H1 (cell line): Measurements from ENCODE around the gene ANK2. TPM values are rescaled to one million over a fixed set of nuclear protein-coding genes. Genes with fewer than 3 reads are reported as not detected.

Source experiments
- CTCF ChIA-PET: fragments of 300-600 bp; sonication (Branson Sonifier 250); formaldehyde crosslinking; loops from one replicate; lab custom pipeline; 2021; ENCODE audit not compliant: partially characterized antibody; lab: Charles Lee
- POLR2A ChIA-PET: fragments of 300-600 bp; sonication (Branson Sonifier 250); formaldehyde crosslinking; loops from one replicate; lab custom pipeline; 2021; ENCODE audit warnings: inconsistent platforms; ENCODE audit not compliant: partially characterized antibody; lab: Charles Lee
- DNase-seq, 2 experiments: peaks; one replicate each; pipeline versions ENCODE4 v3.0.0 to v3.0.0-alpha.2; 2010 to 2022; ENCODE audit warnings: low spot score in 2 of 2, low read depth in 1 of 2, mixed read lengths in 1 of 2
- FAIRE-seq: peaks from 2 replicates; lab custom pipeline; 2011; peaks lifted over from hg19 to GRCh38; lab: Jason Lieb, UNC
- H2AFZ ChIP-seq: 2 replicates; pipeline ENCODE4 v1.8.1; 2012; ENCODE audit warnings: low read length, inconsistent platforms
- H2AK5ac ChIP-seq: 2 replicates; pipeline ENCODE4 v1.6.1; 2013; ENCODE audit warnings: low read depth, low read length
- H2BK120ac ChIP-seq: replicated peaks from 2 replicates; pipeline ENCODE3; 2013; ENCODE audit warnings: low read depth, low read length, inconsistent platforms
- H2BK12ac ChIP-seq: 2 replicates; pipeline ENCODE4 v1.6.1; 2013; ENCODE audit warnings: low read depth, low read length
- H2BK15ac ChIP-seq: 2 replicates; pipeline ENCODE4 v1.6.1; 2013; ENCODE audit warnings: low read length
- H2BK20ac ChIP-seq: 2 replicates; pipeline ENCODE4 v1.6.1; 2013; ENCODE audit warnings: low read length
- H2BK5ac ChIP-seq: 2 replicates; pipeline ENCODE4 v1.6.1; 2013; ENCODE audit warnings: low read depth, low read length
- H3K14ac ChIP-seq: 2 replicates; pipeline ENCODE4 v1.6.1; 2013; ENCODE audit warnings: inconsistent platforms; ENCODE audit not compliant: insufficient read length
- H3K18ac ChIP-seq: 2 replicates; pipeline ENCODE4 v1.6.1; 2013; ENCODE audit warnings: low read length; ENCODE audit errors: extremely low read depth
- H3K23ac ChIP-seq: 2 replicates; pipeline ENCODE4 v1.6.1; 2013; ENCODE audit warnings: inconsistent platforms; ENCODE audit not compliant: insufficient read length
- H3K23me2 ChIP-seq: 2 replicates; pipeline ENCODE4 v1.6.1; 2013; ENCODE audit warnings: low read depth, low read length
- H3K27ac ChIP-seq: 2 replicates; pipeline ENCODE4 v1.6.1; 2011; ENCODE audit warnings: low read depth, low read length, inconsistent platforms
- H3K27me3 ChIP-seq, 4 experiments: replicated peaks in 1 of 4; 1 replicate in 1 of 4; 2 replicates in 3 of 4; pipeline versions ENCODE4 v1.6.1 to v1.8.1; 2011 to 2013; ENCODE audit warnings: low read length in 3 of 4, mild to moderate bottlenecking in 3 of 4, inconsistent platforms in 2 of 4, mixed read lengths in 2 of 4, moderate library complexity in 1 of 4; ENCODE audit not compliant: control insufficient read depth in 3 of 4, insufficient read depth in 3 of 4; ENCODE audit errors: extremely low read depth in 1 of 4
- H3K36me3 ChIP-seq, 4 experiments: 2 replicates each; pipeline versions ENCODE4 v1.6.1 to v1.8.1; 2011 to 2013; ENCODE audit warnings: mild to moderate bottlenecking in 4 of 4, low read length in 3 of 4, moderate library complexity in 2 of 4, control low read depth in 1 of 4, inconsistent platforms in 1 of 4; ENCODE audit not compliant: insufficient read depth in 4 of 4, control insufficient read depth in 2 of 4
- H3K4ac ChIP-seq: replicated peaks from 2 replicates; pipeline ENCODE3; 2013; ENCODE audit warnings: low read length, low read depth, mixed read lengths, inconsistent platforms; ENCODE audit not compliant: insufficient read length
- H3K4me1 ChIP-seq, 4 experiments: replicated peaks in 1 of 4; 1 replicate in 1 of 4; 2 replicates in 3 of 4; pipeline versions ENCODE4 v1.6.1 to v1.8.1; 2011 to 2013; ENCODE audit warnings: low read length in 3 of 4, inconsistent platforms in 2 of 4, mixed read lengths in 1 of 4; ENCODE audit not compliant: insufficient read depth in 4 of 4, control insufficient read depth in 3 of 4
- H3K4me2 ChIP-seq, 2 experiments: 2 replicates each; pipeline versions ENCODE4 v1.6.1 to v1.8.1; 2011 to 2013; ENCODE audit warnings: low read depth in 2 of 2, low read length in 2 of 2, control low read depth in 1 of 2, inconsistent platforms in 1 of 2, mild to moderate bottlenecking in 1 of 2; ENCODE audit not compliant: insufficient read depth in 1 of 2
- H3K4me3 ChIP-seq, 4 experiments: fragments of 200-600, 300-600 bp in 1 of 4; sonication (generic), shearing (Covaris generic), sonication (Bioruptor Twin) in 1 of 4; 2 replicates each; pipeline versions ENCODE4 v1.5.1 to v1.8.1; 2011 to 2016; ENCODE audit warnings: low read length in 4 of 4, low read depth in 3 of 4, control low read depth in 2 of 4, inconsistent platforms in 2 of 4, mild to moderate bottlenecking in 2 of 4, mixed read lengths in 1 of 4, moderate library complexity in 1 of 4; ENCODE audit not compliant: insufficient read depth in 2 of 4; ENCODE audit errors: extremely low read depth in 1 of 4
- H3K56ac ChIP-seq: replicated peaks from 2 replicates; pipeline ENCODE3; 2013; ENCODE audit warnings: low read depth, mild to moderate bottlenecking, mixed read lengths, low read length, inconsistent platforms; ENCODE audit not compliant: insufficient read length
- H3K79me1 ChIP-seq: 2 replicates; pipeline ENCODE4 v1.6.1; 2013; ENCODE audit warnings: low read depth, low read length, control low read depth
- H3K79me2 ChIP-seq, 2 experiments: 2 replicates each; pipeline versions ENCODE4 v1.6.1 to v1.8.1; 2012 to 2013; ENCODE audit warnings: low read length in 2 of 2, mild to moderate bottlenecking in 2 of 2, inconsistent platforms in 1 of 2; ENCODE audit not compliant: insufficient read depth in 2 of 2, control insufficient read depth in 1 of 2
- H3K9ac ChIP-seq, 4 experiments: replicated peaks in 1 of 4; 1 replicate in 1 of 4; 2 replicates in 3 of 4; pipeline versions ENCODE4 v1.6.1 to v1.8.1; 2011 to 2013; ENCODE audit warnings: low read depth in 3 of 4, low read length in 3 of 4, control low read depth in 2 of 4, mild to moderate bottlenecking in 2 of 4, moderate library complexity in 2 of 4, inconsistent platforms in 1 of 4; ENCODE audit errors: extremely low read depth in 1 of 4
- H3K9me3 ChIP-seq, 2 experiments: 2 replicates each; pipeline versions ENCODE4 v1.6.1 to v1.8.1; 2012 to 2013; ENCODE audit warnings: mild to moderate bottlenecking in 2 of 2, moderate library complexity in 2 of 2, control low read depth in 1 of 2, inconsistent platforms in 1 of 2, low read depth in 1 of 2, low read length in 1 of 2, mixed read lengths in 1 of 2; ENCODE audit not compliant: insufficient read depth in 2 of 2
- H4K20me1 ChIP-seq, 2 experiments: replicated peaks in 1 of 2; 2 replicates each; pipeline versions ENCODE3 to v1.8.1; 2011 to 2013; ENCODE audit warnings: inconsistent platforms in 2 of 2, low read length in 2 of 2, mild to moderate bottlenecking in 1 of 2; ENCODE audit not compliant: insufficient read depth in 2 of 2, control insufficient read depth in 1 of 2
- H4K5ac ChIP-seq: 2 replicates; pipeline ENCODE4 v1.6.1; 2013; ENCODE audit warnings: low read length, low read depth, mixed read lengths, inconsistent platforms; ENCODE audit not compliant: insufficient read length
- H4K8ac ChIP-seq: 2 replicates; pipeline ENCODE4 v1.8.0; 2013; ENCODE audit warnings: mild to moderate bottlenecking, moderate library complexity, low read length, inconsistent platforms; ENCODE audit not compliant: insufficient read depth; ENCODE audit errors: extremely low read depth
- H4K91ac ChIP-seq: replicated peaks from 2 replicates; pipeline ENCODE3; 2013; ENCODE audit warnings: low read length, mixed read lengths, inconsistent platforms; ENCODE audit not compliant: insufficient read length
- KDM5A ChIP-seq: fragments of 200-600 bp; IDR thresholded peaks from 2 replicates; pipeline ENCODE4 v1.7.1; 2012; ENCODE audit warnings: mild to moderate bottlenecking, low read length, inconsistent platforms, mixed read lengths
- POU5F1 ChIP-seq: IDR thresholded peaks from 2 replicates; pipeline ENCODE4 v1.6.1; 2011; ENCODE audit warnings: low read depth, mild to moderate bottlenecking, low read length, moderate library complexity
- RAD21 ChIP-seq, 2 experiments: IDR thresholded peaks in 1 of 2; conservative IDR thresholded peaks in 1 of 2; 2 replicates each; pipeline ENCODE4 v1.6.1; 2011; ENCODE audit warnings: low read depth in 2 of 2, low read length in 2 of 2, improper control_type of control experiment in 1 of 2, inconsistent platforms in 1 of 2, mild to moderate bottlenecking in 1 of 2, moderate library complexity in 1 of 2
- SAP30 ChIP-seq: fragments of 300-600 bp; sonication (generic); IDR thresholded peaks from 2 replicates; pipeline ENCODE4 v1.7.1; 2012; ENCODE audit warnings: low read length, moderate library complexity, mild to moderate bottlenecking, inconsistent platforms; ENCODE audit not compliant: insufficient read depth, insufficient replicate concordance
- SUZ12 ChIP-seq: fragments of 200-600 bp; sonication (generic); IDR thresholded peaks from 2 replicates; pipeline ENCODE4 v1.6.1; 2012; ENCODE audit warnings: mild to moderate bottlenecking, inconsistent platforms, low read length, moderate library complexity, mixed read lengths
- polyA plus RNA-seq, 7 experiments: library from polyadenylated mRNA; depleted of rRNA in 3 of 7; stranded (reverse) in 5 of 7; unstranded in 2 of 7; fragments of >200 nt in 5 of 7; fragments of 200-250 nt in 2 of 7; gene quantifications; 1 replicate in 5 of 7; 2 replicates in 1 of 7; 4 replicates in 1 of 7; pipeline versions ENCODE4 v1.2.1 to v1.2.3, GENCODE V29; 2011 to 2013; ENCODE audit warnings: missing spikeins in 2 of 7, mixed read lengths in 2 of 7
- total RNA-seq: library from RNA; stranded (reverse); fragmentation: NEBNext Ultra II Directional; extraction: Animal tissue kit (Norgen Biotek cat#: 25700); gene quantifications from 2 replicates; pipeline ENCODE4 v1.2.1, GENCODE V29; 2021
- TF ChIP-seq, protein P1 (sequence below), 3 experiments: IDR thresholded peaks; 1 replicate in 2 of 3; 2 replicates in 1 of 3; pipeline versions ENCODE4 v1.5.1 to v1.6.1; 2011; ENCODE audit warnings: low read length in 3 of 3, mild to moderate bottlenecking in 3 of 3, inconsistent platforms in 2 of 3, low read depth in 1 of 3, moderate library complexity in 1 of 3; ENCODE audit not compliant: insufficient read depth in 1 of 3; ENCODE audit errors: control extremely low read depth in 1 of 3

ANK2 gene
- total and polyA plus RNA-seq, 2 of the 8 experiments (the other 6 are each of a cell fraction or from before 2014, with no cell fraction given) = 14.2 to 35.1 TPM

DNA sequence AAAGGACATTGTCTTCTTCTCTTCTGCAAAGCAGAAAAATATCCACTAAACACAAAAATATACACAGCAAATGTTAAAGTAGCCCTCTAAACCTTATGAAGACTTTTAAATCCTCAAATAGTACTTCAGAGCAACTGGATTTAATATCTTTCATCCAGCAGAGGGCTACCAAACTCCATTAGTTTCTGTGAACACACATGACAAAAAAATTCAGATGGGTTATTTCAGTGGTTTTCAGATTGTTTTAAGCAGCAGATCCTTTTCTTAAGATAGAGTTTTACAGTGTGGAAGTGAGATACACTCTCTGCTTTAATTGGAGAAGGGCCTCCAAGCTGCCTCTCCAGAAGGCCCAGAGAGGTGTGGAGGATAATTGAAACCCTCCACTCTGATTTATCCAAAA lies 56.7 kb downstream of the ANK2 start:
- Histone ChIP-seq H3K4ac (no peak overlapping the region), H3K14ac (no peak overlapping the region), H3K56ac (no peak overlapping the region), H3K4me3 (no peak overlapping the region), H3K79me2 (no peaks in the 10 kb centered on the region), H2BK120ac (no peak overlapping the region), H2AK5ac (no peak overlapping the region), H3K79me1 (no peaks in the 10 kb centered on the region), H2BK5ac (no peak overlapping the region), H4K20me1 (no peaks in the 10 kb centered on the region), H4K8ac (no peak overlapping the region), H3K27me3 (no peaks in the 10 kb centered on the region), H2BK12ac (no peak overlapping the region; the same call in 1 of the 2 replicates), H3K27ac (no peak overlapping the region), H2BK15ac (no peak overlapping the region), H2BK20ac (no peak overlapping the region), H3K4me1 (peaks cover 0 to 4% (median 1%) of the 10 kb centered on the region in 4 experiments; a peak in 2 of 7 replicates), H4K91ac (no peak overlapping the region), H3K36me3 (no peaks in the 10 kb centered on the region), H3K18ac (no peak overlapping the region), H4K5ac (no peak overlapping the region), H3K23ac (no peak overlapping the region), H3K4me2 (no peak overlapping the region), H2AFZ (no peak overlapping the region), H3K9ac (no peak overlapping the region), H3K23me2 (no peaks in the 10 kb centered on the region), H3K9me3 (no peaks in the 10 kb centered on the region)
- TF ChIP-seq, protein P1, sequence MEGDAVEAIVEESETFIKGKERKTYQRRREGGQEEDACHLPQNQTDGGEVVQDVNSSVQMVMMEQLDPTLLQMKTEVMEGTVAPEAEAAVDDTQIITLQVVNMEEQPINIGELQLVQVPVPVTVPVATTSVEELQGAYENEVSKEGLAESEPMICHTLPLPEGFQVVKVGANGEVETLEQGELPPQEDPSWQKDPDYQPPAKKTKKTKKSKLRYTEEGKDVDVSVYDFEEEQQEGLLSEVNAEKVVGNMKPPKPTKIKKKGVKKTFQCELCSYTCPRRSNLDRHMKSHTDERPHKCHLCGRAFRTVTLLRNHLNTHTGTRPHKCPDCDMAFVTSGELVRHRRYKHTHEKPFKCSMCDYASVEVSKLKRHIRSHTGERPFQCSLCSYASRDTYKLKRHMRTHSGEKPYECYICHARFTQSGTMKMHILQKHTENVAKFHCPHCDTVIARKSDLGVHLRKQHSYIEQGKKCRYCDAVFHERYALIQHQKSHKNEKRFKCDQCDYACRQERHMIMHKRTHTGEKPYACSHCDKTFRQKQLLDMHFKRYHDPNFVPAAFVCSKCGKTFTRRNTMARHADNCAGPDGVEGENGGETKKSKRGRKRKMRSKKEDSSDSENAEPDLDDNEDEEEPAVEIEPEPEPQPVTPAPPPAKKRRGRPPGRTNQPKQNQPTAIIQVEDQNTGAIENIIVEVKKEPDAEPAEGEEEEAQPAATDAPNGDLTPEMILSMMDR (IDR thresholded peaks at IDR 0.05; ENCODE audit: control extremely low read depth in 1 of 3, insufficient read depth in 1 of 3, low read depth in 1 of 3, low read length in 3 of 3) = peak in 2 of 3 experiments; percentile 20 to 28; a peak in 2 of 4 replicates
- TF ChIP-seq SUZ12 (no peak), POU5F1 (no peak), KDM5A (no peak), SAP30 (no peak), RAD21 (IDR thresholded peaks at IDR 0.05 in 1 of 2, conservative IDR thresholded peaks at IDR 0.05 in 1 of 2; ENCODE audit: low read depth in 2 of 2, low read length in 2 of 2) (peak; percentile 66 to 71)
- FAIRE-seq = peak; percentile 72
- no peak for DNase-seq
- ChIA-PET CTCF (interaction anchor here (0.7 to 4.7 kb wide), 32 partner anchors 8 to 225 kb away, joined by 3 to 48 read pairs (median 4); no protein-coding TSS in a partner anchor), POLR2A (no interaction called here)
